ENCODE measurements around the gene B4GALT5.

The B4GALT5 gene

DNA sequence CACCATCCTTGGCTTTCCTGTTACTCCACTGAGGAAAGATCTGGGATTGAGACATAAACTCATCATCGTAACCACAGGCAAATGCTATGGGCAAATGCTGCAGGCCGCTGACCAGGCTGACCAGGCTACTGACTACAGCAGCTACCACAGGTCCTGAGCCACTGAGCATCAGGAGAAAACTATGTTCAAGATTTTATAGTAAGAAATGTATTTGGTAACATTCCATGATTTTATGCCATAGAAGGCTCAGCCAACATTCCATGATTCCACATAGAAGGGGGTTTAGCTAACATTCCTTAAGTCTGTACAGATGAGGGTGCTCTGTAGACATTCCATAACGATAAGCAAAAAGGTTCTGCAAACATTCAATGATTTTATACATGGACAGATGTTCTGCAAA is 16.1 kb upstream of the B4GALT5 start:
- TF ChIP-seq, protein P1, sequence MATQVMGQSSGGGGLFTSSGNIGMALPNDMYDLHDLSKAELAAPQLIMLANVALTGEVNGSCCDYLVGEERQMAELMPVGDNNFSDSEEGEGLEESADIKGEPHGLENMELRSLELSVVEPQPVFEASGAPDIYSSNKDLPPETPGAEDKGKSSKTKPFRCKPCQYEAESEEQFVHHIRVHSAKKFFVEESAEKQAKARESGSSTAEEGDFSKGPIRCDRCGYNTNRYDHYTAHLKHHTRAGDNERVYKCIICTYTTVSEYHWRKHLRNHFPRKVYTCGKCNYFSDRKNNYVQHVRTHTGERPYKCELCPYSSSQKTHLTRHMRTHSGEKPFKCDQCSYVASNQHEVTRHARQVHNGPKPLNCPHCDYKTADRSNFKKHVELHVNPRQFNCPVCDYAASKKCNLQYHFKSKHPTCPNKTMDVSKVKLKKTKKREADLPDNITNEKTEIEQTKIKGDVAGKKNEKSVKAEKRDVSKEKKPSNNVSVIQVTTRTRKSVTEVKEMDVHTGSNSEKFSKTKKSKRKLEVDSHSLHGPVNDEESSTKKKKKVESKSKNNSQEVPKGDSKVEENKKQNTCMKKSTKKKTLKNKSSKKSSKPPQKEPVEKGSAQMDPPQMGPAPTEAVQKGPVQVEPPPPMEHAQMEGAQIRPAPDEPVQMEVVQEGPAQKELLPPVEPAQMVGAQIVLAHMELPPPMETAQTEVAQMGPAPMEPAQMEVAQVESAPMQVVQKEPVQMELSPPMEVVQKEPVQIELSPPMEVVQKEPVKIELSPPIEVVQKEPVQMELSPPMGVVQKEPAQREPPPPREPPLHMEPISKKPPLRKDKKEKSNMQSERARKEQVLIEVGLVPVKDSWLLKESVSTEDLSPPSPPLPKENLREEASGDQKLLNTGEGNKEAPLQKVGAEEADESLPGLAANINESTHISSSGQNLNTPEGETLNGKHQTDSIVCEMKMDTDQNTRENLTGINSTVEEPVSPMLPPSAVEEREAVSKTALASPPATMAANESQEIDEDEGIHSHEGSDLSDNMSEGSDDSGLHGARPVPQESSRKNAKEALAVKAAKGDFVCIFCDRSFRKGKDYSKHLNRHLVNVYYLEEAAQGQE (IDR thresholded peaks at IDR 0.05; ENCODE audit: insufficient read depth in 1 of 2, low read depth in 2 of 2, low read length in 2 of 2) = no peak
- no peak for TF ChIP-seq POLR2AphosphoS5 (IDR thresholded peaks at IDR 0.05; ENCODE audit: low read depth, low read length)
- no peak for TF ChIP-seq FOXP2 (optimal IDR thresholded peaks at IDR 0.05; ENCODE audit: borderline replicate concordance, extremely low read depth, extremely low read length, insufficient read depth)
- TF ChIP-seq SIN3A (IDR thresholded peaks at IDR 0.05; ENCODE audit: borderline replicate concordance, insufficient read depth, low read length) = no peak
- TF ChIP-seq TAF1 (IDR thresholded peaks at IDR 0.05; ENCODE audit: borderline replicate concordance, insufficient read depth, low read length) = no peak

DNA sequence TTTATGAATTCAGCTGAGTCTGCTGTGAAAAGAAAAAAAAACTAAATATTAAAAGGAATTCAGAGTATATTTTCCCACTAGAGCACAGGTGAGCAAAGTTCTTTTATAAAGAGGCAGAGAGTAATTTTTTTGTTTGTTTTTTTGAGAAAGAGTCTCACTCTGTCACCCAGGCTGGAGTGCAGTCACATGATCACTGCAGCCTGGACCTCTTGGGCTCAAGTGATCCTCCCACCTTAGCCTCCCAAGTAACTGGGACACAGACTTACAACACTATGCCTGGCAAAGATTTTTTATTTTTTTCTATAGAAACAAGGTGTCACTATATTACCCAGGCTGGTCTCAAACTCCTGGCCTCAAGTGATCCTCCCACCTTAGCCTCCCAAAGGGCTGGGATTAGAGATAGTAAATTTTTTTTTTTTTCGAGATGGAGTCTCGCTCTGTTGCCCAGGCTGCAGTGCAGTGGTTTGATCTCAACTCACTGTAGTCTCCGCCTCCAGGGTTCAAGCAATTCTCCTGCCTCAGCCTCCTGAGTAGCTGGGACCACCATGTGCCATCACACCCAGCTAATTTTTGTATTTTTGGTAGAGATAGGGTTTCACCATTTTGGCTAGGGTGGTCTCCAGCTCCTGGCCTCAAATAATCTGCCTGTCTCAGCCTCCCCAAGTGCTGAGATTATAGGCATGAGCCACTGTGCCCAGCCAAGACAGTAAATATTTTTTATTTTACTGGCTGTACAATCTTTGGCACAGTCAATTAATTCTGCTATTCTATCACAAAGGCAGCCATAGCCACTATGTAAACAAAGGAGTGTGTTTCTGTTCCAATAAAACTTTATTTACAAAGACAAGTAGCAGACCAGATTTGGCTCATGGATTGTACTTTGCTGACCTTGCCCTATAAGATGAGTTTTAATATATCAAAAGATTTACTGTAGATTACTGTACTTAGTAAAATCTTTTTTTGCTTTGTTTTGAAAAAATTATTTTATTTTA is 14.5 kb upstream of the B4GALT5 start:
- TF ChIP-seq SIN3A (IDR thresholded peaks at IDR 0.05; ENCODE audit: borderline replicate concordance, insufficient read depth, low read length) = no peak
- TF ChIP-seq FOXP2 (optimal IDR thresholded peaks at IDR 0.05; ENCODE audit: borderline replicate concordance, extremely low read depth, extremely low read length, insufficient read depth) = no peak
- no peak for TF ChIP-seq TAF1 (IDR thresholded peaks at IDR 0.05; ENCODE audit: borderline replicate concordance, insufficient read depth, low read length)
- TF ChIP-seq, protein P1 (IDR thresholded peaks at IDR 0.05; ENCODE audit: insufficient read depth in 1 of 2, low read depth in 2 of 2, low read length in 2 of 2) = no peak
- TF ChIP-seq POLR2AphosphoS5 (IDR thresholded peaks at IDR 0.05; ENCODE audit: low read depth, low read length) = no peak

DNA sequence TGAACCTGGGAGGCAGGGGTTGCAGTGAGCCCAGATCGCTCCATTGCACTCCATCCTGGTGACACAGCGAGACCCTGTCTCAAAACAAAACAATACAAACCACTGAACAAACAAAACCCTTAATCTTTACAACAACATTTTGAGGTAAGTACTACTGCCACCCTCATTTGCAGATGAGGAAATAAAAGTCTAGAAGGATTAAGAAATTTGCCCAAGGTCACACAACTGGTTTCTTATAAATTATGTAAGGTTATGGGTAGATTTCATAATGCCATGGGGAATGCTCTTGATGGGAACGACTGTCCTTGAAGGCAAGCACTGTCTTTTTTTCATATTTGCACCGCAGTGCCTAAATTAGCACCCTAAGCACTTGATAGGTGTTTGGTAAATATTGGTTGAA is 13.8 kb upstream of the B4GALT5 start:
- TF ChIP-seq TAF1 (IDR thresholded peaks at IDR 0.05; ENCODE audit: borderline replicate concordance, insufficient read depth, low read length) (no peak), FOXP2 (optimal IDR thresholded peaks at IDR 0.05; ENCODE audit: borderline replicate concordance, extremely low read depth, extremely low read length, insufficient read depth) (no peak), POLR2AphosphoS5 (IDR thresholded peaks at IDR 0.05; ENCODE audit: low read depth, low read length) (no peak), SIN3A (IDR thresholded peaks at IDR 0.05; ENCODE audit: borderline replicate concordance, insufficient read depth, low read length) (no peak)
- TF ChIP-seq, protein P1 (IDR thresholded peaks at IDR 0.05; ENCODE audit: insufficient read depth in 1 of 2, low read depth in 2 of 2, low read length in 2 of 2) = no peak

DNA sequence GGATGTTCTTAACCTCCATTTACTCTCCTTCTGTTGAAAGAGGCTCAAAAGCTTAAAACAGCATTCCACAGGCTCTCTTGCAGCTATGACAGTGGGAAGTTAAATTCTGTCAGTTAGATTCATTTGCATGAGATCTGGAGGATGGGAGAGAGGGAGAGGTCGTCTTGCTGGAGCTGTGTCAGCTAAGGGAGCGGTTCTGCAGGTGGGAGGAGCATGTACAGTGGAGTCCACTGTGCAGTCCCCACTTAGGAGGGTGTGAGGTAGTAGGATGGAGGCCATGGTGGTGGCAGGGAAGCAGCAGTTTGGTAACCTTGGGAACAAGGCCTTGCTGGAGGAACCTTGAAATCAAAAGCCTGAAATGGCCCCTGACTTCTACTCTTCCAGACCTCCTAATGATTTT is 12.0 kb upstream of the B4GALT5 start:
- TF ChIP-seq, protein P1 (IDR thresholded peaks at IDR 0.05; ENCODE audit: insufficient read depth in 1 of 2, low read depth in 2 of 2, low read length in 2 of 2) = no peak
- TF ChIP-seq SIN3A (IDR thresholded peaks at IDR 0.05; ENCODE audit: borderline replicate concordance, insufficient read depth, low read length) (no peak), FOXP2 (optimal IDR thresholded peaks at IDR 0.05; ENCODE audit: borderline replicate concordance, extremely low read depth, extremely low read length, insufficient read depth) (no peak), TAF1 (IDR thresholded peaks at IDR 0.05; ENCODE audit: borderline replicate concordance, insufficient read depth, low read length) (no peak), POLR2AphosphoS5 (IDR thresholded peaks at IDR 0.05; ENCODE audit: low read depth, low read length) (no peak)

Measured in PFSK-1 (cell line).